HepG2 (cell line): ENCODE data around the gene CALML5. TPM values are rescaled to one million over a fixed set of nuclear protein-coding genes. Genes with fewer than 3 reads are reported as not detected.
A peak's percentile ranks its signal among the peaks of the same experiment; 100 is the strongest.

ENCODE experiments used
- ARNTL ChIP-seq: sonication (generic); formaldehyde crosslinking; IDR thresholded peaks from 2 replicates; pipeline ENCODE4 v1.4.0; 2020; ENCODE audit warnings: mild to moderate bottlenecking, missing genetic modification reagents
- CBFB ChIP-seq: sonication (generic); formaldehyde crosslinking; IDR thresholded peaks from 2 replicates; pipeline ENCODE4 v1.4.0; 2020; ENCODE audit warnings: missing genetic modification reagents
- DMAP1 ChIP-seq: IDR thresholded peaks from 2 replicates; pipeline ENCODE4 v1.6.1; 2016
- FLYWCH1 ChIP-seq: sonication (generic); formaldehyde crosslinking; IDR thresholded peaks from 2 replicates; pipeline ENCODE4 v1.8.1; 2023; ENCODE audit warnings: mild to moderate bottlenecking, missing genetic modification reagents
- MAF1 ChIP-seq: sonication (generic); formaldehyde crosslinking; IDR thresholded peaks from 2 replicates; pipeline ENCODE4 v1.5.0; 2020; ENCODE audit warnings: missing genetic modification reagents, borderline replicate concordance
- NAIF1 ChIP-seq: sonication (generic); formaldehyde crosslinking; IDR thresholded peaks from 2 replicates; pipeline ENCODE4 v1.5.0; 2020; ENCODE audit warnings: mild to moderate bottlenecking, missing genetic modification reagents, borderline replicate concordance
- NFE2L2 ChIP-seq: fragments of 150-350 bp; IDR thresholded peaks from 2 replicates; pipeline ENCODE4 v1.6.1; 2014; ENCODE audit warnings: low read length
- POLR2AphosphoS5 ChIP-seq: IDR thresholded peaks from 2 replicates; pipeline ENCODE4 v1.6.1; 2012; ENCODE audit warnings: low read depth, low read length
- POLR2G ChIP-seq: fragments of 200-400 bp; formaldehyde crosslinking; IDR thresholded peaks from 2 replicates; pipeline ENCODE4 v1.6.1; 2018; ENCODE audit warnings: mild to moderate bottlenecking, low read depth, low read length, moderate library complexity
- RNF2 ChIP-seq: fragments of 450-650 bp; conservative IDR thresholded peaks from 2 replicates; pipeline ENCODE4 v1.6.1; 2016; ENCODE audit warnings: low read depth
- SAP130 ChIP-seq: IDR thresholded peaks from 2 replicates; pipeline ENCODE4 v1.6.1; 2016; ENCODE audit warnings: low read depth
- SMARCC2 ChIP-seq: fragments of 450-650 bp; IDR thresholded peaks from 2 replicates; pipeline ENCODE4 v1.6.1; 2017; ENCODE audit warnings: antibody characterized with exemption, mild to moderate bottlenecking
- SPEN ChIP-seq: sonication (generic); formaldehyde crosslinking; IDR thresholded peaks from 2 replicates; pipeline ENCODE4 v1.5.1; 2020; ENCODE audit warnings: low read depth, mild to moderate bottlenecking, missing genetic modification reagents
- TGIF2 ChIP-seq: IDR thresholded peaks from 2 replicates; pipeline ENCODE4 v1.6.1; 2016; ENCODE audit warnings: control low read depth, missing compliant biosample characterization
- U2AF1 ChIP-seq: fragments of 200-400 bp; formaldehyde crosslinking; optimal IDR thresholded peaks from 2 replicates; pipeline ENCODE3; 2017; ENCODE audit warnings: mild to moderate bottlenecking, low read depth, low read length
- WIZ ChIP-seq: sonication (generic); formaldehyde crosslinking; IDR thresholded peaks from 2 replicates; pipeline ENCODE4 v1.5.1; 2020; ENCODE audit warnings: mild to moderate bottlenecking, missing genetic modification reagents
- ZBTB1 ChIP-seq: sonication (generic); formaldehyde crosslinking; IDR thresholded peaks from 2 replicates; pipeline ENCODE4 v1.4.0; 2020; ENCODE audit warnings: missing genetic modification reagents, borderline replicate concordance
- ZKSCAN8 ChIP-seq: IDR thresholded peaks from 2 replicates; pipeline ENCODE4 v1.6.1; 2016; ENCODE audit warnings: borderline replicate concordance, missing genetic modification reagents, missing compliant biosample characterization
- ZMYM3 ChIP-seq: sonication (generic); formaldehyde crosslinking; IDR thresholded peaks from 2 replicates; pipeline ENCODE4 v1.5.1; 2020; ENCODE audit warnings: mild to moderate bottlenecking, missing genetic modification reagents
- ZNF205 ChIP-seq: IDR thresholded peaks from 2 replicates; pipeline ENCODE4 v1.6.1; 2018; ENCODE audit warnings: missing biosample characterization, missing genetic modification reagents
- ZNF225 ChIP-seq: sonication (generic); formaldehyde crosslinking; IDR thresholded peaks from 2 replicates; pipeline ENCODE4 v1.4.0; 2020; ENCODE audit warnings: mild to moderate bottlenecking, missing genetic modification reagents
- ZNF430 ChIP-seq: sonication (generic); formaldehyde crosslinking; IDR thresholded peaks from 2 replicates; pipeline ENCODE4 v1.9.0; 2021; ENCODE audit warnings: mild to moderate bottlenecking, missing genetic modification reagents
- ZNF605 ChIP-seq: sonication (generic); formaldehyde crosslinking; IDR thresholded peaks from 2 replicates; pipeline ENCODE4 v1.8.0; 2022; ENCODE audit warnings: mild to moderate bottlenecking, missing genetic modification reagents
- ZNF652 ChIP-seq: IDR thresholded peaks from 2 replicates; pipeline ENCODE4 v1.6.1; 2016; ENCODE audit warnings: low read depth, borderline replicate concordance
- ZNF720 ChIP-seq: sonication (generic); formaldehyde crosslinking; IDR thresholded peaks from 2 replicates; pipeline ENCODE4 v1.4.0; 2020; ENCODE audit warnings: missing genetic modification reagents
- polyA plus RNA-seq, 8 experiments: library from polyadenylated mRNA; depleted of rRNA in 3 of 8; stranded (reverse) in 7 of 8; unstranded in 1 of 8; fragments of >200 nt; fragmentation: Illumina TruSeq in 4 of 8; extraction: Trizol in 4 of 8; gene quantifications; 2 replicates each; pipeline versions ENCODE4 v1.2.1 to v1.2.3, GENCODE V29; 2011 to 2016; ENCODE audit warnings: low read depth in 4 of 8, missing spikeins in 1 of 8, mixed read lengths in 1 of 8; ENCODE audit not compliant: insufficient read depth in 1 of 8
- total RNA-seq, 5 experiments: library from RNA; depleted of rRNA; stranded (reverse); fragments of >200 nt; fragmentation: Illumina TruSeq; extraction: Trizol; gene quantifications; 2 replicates each; pipeline ENCODE4 v1.2.3, GENCODE V29; 2016; ENCODE audit warnings: low read depth in 1 of 5
- TF ChIP-seq, protein P1 (sequence below): IDR thresholded peaks from 2 replicates; pipeline ENCODE4 v1.6.1; 2016; ENCODE audit warnings: low read depth
- TF ChIP-seq, protein P2 (sequence below): sonication (generic); formaldehyde crosslinking; IDR thresholded peaks from 2 replicates; pipeline ENCODE4 v1.4.0; 2020; ENCODE audit warnings: missing genetic modification reagents; ENCODE audit errors: not compliant biosample characterization
- TF ChIP-seq, protein P3 (sequence below): IDR thresholded peaks from 2 replicates; pipeline ENCODE4 v1.6.1; 2016; ENCODE audit warnings: control low read depth
- TF ChIP-seq, protein P4 (sequence below): sonication (generic); formaldehyde crosslinking; IDR thresholded peaks from 2 replicates; pipeline ENCODE4 v1.5.0; 2020; ENCODE audit warnings: missing genetic modification reagents
- TF ChIP-seq, protein P5 (sequence below): sonication (generic); formaldehyde crosslinking; conservative IDR thresholded peaks from 2 replicates; pipeline ENCODE4 v1.8.0; 2022; ENCODE audit warnings: low read depth, missing genetic modification reagents

Gene CALML5
- total and polyA plus RNA-seq, 2 of the 13 experiments (the other 11 are each of a cell fraction or from before 2014, with no cell fraction given), result not detected

DNA sequence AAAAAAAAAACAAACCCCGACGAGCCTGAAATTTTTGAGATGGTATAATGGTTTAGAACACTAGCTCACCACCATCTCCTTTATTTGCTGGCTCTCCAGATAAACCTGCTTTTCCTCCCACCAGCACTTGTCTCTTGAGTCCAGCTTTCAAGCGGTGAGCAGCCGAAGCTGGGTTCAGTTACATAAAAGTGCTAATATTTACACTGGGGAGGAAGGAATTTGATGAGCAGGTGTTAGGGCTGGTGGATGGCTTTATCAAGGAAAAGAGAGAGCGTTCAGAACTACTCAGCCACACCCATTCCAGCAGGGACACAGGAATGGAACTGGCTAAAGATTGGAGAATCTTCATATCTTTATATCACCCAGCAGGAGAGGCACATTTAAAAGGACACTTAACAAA lies 18.8 kb upstream of the CALML5 start (continued):
- TF ChIP-seq SMARCC2 (no peak), CBFB (CRISPR knock-in tag) (0 out of 2 replicates have a peak, but pooled peaks have one; percentile 36), RNF2 (no peak), ARNTL (CRISPR knock-in tag) (0 out of 2 replicates have a peak, but pooled peaks have one; percentile 34), SAP130 (peak; percentile 56; the same call in 1 of the 2 replicates), NFE2L2 (no peak), WIZ (CRISPR knock-in tag) (no peak), U2AF1 (no peak), ZNF720 (CRISPR knock-in tag) (no peak), ZNF605 (0 out of 2 replicates have a peak, but pooled peaks have one; percentile 21), ZBTB1 (no peak), MAF1 (no peak), FLYWCH1 (CRISPR knock-in tag) (no peak), POLR2G (0 out of 2 replicates have a peak, but pooled peaks have one; percentile 33), DMAP1 (CRISPR knock-in tag) (0 out of 2 replicates have a peak, but pooled peaks have one; percentile 28), POLR2AphosphoS5 (no peak), NAIF1 (no peak), ZNF205 (CRISPR knock-in tag) (no peak), TGIF2 (no peak), SPEN (CRISPR knock-in tag) (no peak), ZNF652 (CRISPR knock-in tag) (no peak), ZNF225 (CRISPR knock-in tag) (no peak), ZNF430 (CRISPR knock-in tag) (no peak), ZKSCAN8 (CRISPR knock-in tag) (no peak), ZMYM3 (CRISPR knock-in tag) (peak; percentile 47; the same call in 1 of the 2 replicates)
- TF ChIP-seq, protein P1, sequence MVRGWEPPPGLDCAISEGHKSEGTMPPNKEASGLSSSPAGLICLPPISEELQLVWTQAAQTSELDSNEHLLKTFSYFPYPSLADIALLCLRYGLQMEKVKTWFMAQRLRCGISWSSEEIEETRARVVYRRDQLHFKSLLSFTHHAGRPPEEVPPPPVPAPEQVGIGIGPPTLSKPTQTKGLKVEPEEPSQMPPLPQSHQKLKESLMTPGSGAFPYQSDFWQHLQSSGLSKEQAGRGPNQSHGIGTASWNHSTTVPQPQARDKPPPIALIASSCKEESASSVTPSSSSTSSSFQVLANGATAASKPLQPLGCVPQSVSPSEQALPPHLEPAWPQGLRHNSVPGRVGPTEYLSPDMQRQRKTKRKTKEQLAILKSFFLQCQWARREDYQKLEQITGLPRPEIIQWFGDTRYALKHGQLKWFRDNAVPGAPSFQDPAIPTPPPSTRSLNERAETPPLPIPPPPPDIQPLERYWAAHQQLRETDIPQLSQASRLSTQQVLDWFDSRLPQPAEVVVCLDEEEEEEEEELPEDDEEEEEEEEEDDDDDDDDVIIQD (CRISPR knock-in tag), result no peak
- TF ChIP-seq, protein P2, sequence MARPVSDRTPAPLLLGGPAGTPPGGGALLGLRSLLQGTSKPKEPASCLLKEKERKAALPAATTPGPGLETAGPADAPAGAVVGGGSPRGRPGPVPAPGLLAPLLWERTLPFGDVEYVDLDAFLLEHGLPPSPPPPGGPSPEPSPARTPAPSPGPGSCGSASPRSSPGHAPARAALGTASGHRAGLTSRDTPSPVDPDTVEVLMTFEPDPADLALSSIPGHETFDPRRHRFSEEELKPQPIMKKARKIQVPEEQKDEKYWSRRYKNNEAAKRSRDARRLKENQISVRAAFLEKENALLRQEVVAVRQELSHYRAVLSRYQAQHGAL (CRISPR knock-in tag), result no peak
- TF ChIP-seq, protein P3, sequence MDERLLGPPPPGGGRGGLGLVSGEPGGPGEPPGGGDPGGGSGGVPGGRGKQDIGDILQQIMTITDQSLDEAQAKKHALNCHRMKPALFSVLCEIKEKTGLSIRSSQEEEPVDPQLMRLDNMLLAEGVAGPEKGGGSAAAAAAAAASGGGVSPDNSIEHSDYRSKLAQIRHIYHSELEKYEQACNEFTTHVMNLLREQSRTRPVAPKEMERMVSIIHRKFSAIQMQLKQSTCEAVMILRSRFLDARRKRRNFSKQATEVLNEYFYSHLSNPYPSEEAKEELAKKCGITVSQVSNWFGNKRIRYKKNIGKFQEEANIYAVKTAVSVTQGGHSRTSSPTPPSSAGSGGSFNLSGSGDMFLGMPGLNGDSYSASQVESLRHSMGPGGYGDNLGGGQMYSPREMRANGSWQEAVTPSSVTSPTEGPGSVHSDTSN (CRISPR knock-in tag), result no peak
- TF ChIP-seq, protein P4, sequence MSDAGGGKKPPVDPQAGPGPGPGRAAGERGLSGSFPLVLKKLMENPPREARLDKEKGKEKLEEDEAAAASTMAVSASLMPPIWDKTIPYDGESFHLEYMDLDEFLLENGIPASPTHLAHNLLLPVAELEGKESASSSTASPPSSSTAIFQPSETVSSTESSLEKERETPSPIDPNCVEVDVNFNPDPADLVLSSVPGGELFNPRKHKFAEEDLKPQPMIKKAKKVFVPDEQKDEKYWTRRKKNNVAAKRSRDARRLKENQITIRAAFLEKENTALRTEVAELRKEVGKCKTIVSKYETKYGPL (CRISPR knock-in tag), result no peak
- TF ChIP-seq, protein P5, sequence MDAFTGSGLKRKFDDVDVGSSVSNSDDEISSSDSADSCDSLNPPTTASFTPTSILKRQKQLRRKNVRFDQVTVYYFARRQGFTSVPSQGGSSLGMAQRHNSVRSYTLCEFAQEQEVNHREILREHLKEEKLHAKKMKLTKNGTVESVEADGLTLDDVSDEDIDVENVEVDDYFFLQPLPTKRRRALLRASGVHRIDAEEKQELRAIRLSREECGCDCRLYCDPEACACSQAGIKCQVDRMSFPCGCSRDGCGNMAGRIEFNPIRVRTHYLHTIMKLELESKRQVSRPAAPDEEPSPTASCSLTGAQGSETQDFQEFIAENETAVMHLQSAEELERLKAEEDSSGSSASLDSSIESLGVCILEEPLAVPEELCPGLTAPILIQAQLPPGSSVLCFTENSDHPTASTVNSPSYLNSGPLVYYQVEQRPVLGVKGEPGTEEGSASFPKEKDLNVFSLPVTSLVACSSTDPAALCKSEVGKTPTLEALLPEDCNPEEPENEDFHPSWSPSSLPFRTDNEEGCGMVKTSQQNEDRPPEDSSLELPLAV (CRISPR knock-in tag), result no peak
